NCI-H82 treated with DMSO at 0.1 percent for 48 hours (cell line): ENCODE data around the gene MACROD2.
"Not testable (repeated sequence)": the region's sequence is repeated elsewhere in the genome, so short reads cannot be mapped to it uniquely, and the experiment has no call there.

Experiments used
- DNase-seq: peaks from one replicate; lab custom pipeline; 2025; ENCODE audit not compliant: unreplicated experiment; lab: John Stamatoyannopoulos, UW

The MACROD2 gene

DNA sequence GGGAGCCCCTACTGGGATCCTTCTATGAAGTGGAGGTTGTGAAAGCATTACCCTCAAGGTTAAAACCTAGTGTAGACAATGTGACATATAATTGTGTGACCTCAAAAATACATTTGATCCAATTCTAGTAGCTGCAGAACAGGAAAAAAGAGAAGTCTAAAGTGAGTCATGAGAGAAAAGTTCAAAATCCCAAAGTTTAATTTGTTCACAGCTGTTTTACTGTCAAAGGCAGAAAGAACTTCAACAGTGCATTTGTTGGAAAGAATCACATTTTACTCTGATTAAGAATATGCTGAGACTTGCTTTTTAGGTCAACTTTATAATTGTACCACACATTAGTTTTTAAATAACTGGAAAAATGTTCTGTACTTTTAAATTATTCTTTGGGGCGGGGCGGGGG lies 1369.5 kb downstream of the MACROD2 start:
- no peak for DNase-seq

DNA sequence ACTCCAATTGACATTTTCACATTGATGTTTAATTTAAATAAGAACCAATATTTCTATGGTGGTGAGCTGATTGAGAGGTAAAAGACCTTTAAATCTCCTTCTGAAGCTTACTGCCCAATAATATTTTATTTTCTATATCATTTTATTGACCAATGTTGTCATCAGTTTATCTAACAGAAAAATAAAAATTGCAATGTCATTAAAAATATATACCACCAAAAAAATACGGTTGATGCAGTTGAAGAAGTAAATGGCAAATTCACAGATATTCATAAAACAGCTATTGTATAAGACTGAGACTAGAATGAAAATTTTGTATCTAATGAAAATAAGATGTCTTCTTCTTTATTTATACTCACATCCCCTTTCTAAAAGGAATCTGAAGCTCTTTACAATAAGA lies 1375.1 kb downstream of the MACROD2 start:
- DNase-seq = no peak

DNA sequence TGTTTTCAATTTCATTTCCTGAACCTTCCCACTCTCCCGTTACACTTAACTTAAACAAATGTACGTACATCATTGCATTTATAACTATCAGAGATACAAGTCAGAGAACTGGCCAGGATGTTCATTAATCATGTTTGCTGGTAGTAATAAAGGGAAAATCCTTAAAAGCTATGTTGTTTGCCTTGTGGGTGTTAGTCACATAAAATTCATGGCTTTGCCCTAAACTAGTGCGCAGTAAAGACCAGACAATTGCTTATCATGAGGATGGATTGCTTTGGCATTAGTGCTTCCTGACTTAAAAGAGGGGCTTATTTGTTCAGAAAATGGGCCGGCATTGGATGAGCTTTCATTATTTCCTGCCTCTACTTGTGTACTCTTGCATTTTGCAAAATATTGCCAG lies 1379.4 kb downstream of the MACROD2 start:
- DNase-seq = no peak

DNA sequence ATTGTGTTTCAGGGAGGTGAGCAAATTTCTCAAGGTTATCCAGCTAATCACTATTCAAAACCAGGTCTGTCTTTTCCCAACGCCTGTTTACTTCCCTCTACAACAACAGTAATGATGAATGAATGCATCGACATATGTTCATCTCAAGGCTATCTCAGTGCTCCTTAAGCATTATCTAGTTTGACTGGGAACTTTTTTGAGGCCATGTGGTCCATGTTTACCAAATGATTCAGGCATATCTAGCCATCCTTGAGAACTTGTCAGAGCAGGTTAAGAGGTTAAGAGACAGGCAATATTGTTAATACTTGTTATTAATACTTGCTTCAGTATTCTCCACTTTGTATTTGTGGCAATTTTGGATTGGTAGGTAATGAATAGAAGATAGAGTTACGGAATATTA lies 1380.5 kb downstream of the MACROD2 start:
- no peak for DNase-seq

DNA sequence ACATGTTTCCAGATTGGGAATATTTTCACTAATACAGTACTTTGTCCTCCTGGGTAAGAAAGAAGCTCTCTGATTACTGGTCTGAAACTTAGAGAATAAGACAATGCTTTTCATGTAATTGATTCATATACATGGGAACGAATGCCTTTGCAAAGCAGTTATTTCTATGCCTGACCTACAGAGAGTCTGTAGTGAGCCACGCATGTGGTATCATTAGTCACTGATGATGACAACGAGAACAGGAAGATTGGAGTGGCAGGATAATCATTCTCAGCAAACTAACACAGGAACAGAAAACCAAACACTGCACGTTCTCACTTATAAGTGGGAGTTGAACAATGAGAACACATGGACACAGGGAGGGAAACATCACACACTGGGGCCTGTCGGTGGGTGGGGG lies 1382.3 kb downstream of the MACROD2 start:
- DNase-seq = not testable (repeated sequence)

DNA sequence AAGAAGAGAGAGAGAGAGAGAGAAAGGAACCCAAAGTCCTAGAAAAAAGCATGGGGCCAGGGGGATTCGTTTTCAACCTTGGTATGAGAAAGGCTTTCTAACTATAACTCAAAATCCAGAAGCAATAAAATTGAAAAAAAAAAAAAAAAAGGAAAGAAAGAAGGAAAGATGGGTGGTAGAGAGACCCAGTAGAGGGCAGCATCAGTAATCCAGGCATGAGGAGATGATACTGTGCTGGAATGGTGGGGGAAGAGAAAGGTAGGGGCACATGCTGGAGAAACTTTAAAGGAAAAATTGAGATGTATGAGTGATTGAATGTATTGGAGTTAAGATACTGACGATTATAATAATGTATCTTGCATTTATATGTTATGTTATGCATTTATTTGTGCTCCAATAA lies 1382.8 kb downstream of the MACROD2 start:
- no peak for DNase-seq

DNA sequence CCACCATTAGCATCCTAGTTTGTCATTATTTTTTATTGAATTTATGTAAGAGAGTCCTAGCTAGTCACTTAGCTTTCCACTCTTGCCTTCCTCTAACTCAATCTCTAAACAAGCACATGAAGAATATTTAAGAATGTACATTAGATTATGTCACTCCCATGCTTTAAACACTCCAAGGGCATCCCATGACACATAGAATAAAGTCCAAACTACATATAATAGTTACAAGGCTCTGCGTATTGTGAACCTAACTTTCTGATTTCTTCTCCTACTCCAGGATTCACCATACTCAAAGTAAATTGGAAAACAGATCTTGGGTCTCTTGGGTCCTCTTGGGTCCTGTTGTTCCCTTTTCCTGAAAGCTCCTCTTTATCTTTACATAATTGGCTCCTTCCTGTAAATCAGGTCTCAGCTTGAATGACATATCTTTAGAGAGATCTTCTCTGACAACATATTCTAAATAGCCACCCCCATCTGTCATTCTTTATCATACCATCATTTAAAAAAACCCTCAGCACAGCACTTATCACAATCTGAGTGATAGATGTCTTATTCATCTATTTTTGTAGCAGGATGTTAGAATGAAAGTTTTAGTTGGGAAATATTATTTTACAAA lies 1384.5 kb downstream of the MACROD2 start:
- DNase-seq = no peak

DNA sequence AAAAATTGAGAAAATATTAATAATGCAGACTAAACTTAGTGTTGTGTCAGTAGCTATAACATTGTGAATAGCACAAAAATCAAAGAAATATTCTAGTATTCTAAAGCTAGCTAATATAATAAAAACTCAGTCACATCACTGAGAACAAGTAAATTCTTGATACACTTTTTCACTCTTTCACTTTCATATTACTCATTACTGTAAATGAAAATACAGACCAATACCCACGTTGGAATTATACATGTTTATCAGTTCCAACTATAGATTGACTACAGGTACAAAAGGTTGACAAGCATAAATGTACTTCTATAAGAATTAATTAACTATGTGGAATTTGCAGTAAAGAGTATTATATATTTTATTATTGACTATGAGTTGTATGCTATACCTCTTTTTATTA lies 1385.5 kb downstream of the MACROD2 start:
- no peak for DNase-seq

DNA sequence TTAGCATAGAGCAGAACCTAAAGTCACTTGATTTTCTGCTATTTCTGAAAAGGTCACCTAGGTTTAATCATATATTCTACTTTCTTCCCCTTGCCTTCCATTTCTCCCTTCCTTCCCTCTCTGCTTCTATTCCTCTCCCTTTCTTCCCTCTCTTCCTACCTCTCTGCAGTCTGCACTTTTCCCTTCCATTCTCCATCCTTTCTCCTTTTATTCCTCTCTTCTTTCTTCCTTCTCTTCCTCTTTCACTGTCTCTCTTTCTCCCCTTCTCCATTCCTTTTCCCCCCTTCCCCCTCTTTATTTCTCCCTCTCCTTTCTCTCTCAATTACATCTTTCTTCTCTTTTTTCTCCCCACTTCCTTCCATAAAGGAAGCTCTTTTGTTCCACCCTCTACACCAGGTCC lies 1391.9 kb downstream of the MACROD2 start:
- no peak for DNase-seq

DNA sequence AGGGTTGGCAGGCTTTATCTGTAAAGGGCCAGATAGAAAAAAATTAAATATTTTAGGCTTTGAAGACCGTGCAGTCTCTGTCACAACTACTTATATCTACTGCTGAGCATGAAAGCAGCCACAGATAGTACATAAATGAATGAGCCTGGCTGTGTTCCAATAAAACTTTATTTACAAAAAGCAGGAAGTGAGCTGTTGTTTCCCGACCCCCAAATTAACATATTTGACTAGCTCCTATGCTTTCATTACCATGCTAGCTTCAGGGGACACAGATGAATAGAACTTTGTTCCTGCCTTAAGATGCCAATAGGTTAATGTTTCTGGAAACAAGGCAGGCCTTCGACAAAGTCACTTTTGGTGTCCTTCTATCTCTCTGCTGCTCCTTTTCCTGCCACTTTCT lies 1400.1 kb downstream of the MACROD2 start:
- DNase-seq = no peak

DNA sequence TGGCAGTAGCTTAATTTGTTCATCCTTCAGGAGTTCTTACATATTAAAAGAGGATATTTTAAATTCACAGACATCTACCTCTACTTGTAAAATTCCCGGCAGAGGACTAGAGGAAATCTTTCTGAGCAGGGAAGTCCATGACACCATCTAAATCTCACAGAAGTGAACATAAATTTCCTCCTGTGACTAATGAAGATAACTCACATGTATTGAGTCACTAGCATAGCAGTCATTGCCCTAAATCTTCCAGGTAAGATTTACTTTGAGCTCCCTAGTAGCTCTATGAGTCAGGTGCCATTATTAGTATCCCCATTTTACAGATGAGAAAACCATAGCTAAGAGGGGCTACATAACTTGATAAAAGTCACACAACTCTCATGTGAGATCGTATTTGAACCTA lies 1400.7 kb downstream of the MACROD2 start:
- no peak for DNase-seq

DNA sequence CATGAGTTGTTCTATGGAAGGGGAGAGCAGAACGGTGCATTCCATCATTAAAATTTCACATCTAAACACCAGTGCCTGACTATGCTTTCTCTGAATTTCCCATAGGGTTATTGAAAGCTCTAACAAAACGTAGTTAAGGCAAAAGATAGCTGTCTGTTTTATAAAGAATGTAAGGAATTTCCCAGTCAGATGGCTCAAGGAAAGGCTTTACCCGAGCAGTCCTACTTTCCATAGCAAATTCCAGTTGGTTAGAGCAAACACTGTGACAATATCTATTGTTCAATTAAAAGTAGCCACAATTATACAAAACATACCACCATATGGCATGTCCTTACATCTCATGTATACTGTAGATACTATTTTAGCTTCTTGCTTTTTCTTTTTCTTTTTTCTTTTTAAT lies 1401.6 kb downstream of the MACROD2 start:
- no peak for DNase-seq

DNA sequence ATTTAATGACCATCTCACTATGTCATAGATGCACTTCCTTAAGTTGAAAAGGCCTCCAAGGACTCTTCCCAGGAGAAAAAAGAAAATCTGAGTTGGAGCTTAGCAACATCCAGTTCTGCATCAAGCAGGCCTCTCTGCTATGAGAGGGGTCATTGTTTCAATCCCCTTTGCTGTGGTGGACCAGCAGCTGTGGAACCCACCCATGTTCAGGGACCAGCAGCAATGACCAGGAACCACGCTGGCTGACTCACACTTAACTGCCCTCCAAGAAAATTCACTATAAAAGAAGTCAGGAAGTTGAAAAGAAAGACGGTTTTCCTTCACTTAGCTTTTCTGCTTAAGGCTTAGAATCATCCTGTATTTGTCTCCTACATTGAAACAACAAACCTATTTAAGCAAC lies 1404.5 kb downstream of the MACROD2 start:
- DNase-seq = no peak

DNA sequence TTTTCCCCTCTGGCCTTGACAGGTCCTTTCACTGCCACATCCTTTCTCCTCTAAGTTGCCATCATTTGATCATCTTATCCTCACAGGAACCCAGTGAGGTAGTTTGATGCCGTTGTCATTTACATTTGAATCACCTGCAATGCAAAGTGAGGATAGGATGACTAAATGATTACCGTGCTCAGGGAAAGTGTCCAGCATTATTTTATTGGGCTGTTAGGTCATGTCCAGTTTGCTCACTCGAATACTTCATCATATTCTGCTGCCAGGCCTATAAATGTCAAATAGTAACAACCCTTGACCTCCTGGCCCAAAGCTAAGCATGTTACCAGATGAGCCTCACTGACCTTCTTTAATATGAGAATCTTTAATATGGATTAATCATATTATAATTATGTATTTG lies 1410.8 kb downstream of the MACROD2 start:
- DNase-seq = no peak

DNA sequence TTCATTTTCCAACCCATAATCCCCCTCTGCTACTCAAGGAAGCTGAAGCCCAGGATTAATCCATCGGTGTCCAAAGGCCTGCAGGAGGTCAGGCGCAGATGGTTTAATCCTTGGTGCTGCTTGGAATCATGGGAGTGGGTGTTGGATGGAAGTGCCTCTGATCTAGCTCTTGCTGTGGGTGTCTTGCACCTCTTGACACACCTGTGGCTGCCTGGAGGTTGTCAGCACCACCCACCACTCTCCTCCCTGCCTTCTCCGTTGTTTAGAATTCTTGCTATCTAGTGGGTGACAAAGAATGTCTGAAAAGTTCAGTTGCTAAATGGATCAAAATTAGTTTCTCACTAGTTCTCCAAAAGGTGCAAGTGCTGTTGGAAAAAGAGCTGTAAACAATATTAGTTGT lies 1416.5 kb downstream of the MACROD2 start:
- DNase-seq = no peak

DNA sequence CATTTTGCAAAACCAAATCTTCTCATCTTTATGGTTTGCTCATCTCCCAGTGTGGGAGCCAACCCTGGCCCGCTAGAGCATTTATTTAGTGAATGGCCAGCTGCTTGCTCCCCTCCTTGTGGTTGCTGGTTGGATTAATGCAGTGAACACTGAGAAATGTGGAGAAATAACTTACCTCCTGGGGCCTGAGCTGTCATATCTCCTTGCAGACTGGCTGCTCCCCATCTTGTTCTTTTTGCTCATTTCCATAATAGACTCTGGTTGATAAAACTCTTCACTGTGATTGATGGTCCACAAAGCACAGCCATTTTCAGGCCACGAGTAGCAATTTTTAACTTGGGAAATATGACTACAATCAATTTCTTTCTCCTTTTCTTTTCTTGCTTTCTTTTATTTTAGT lies 1420.6 kb downstream of the MACROD2 start:
- DNase-seq = no peak

DNA sequence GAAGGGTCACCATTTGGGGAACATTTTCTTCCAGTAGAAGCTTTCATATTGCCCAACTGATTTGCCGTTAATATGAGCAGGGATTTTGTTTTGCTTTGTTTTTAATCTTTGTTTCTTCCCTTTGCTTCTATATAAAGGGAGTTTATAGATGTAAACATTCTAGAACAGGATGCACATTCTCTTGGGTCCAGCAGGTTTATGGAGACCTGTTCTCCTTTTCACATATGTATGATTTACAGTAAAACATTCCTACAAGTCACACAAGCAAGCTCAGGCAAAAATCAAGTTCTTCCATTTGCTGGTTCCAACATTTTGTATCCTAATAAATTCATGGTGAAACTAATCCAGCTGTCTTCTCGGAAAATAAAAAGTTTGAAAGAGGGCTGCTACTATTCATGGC lies 1424.5 kb downstream of the MACROD2 start:
- DNase-seq = no peak

DNA sequence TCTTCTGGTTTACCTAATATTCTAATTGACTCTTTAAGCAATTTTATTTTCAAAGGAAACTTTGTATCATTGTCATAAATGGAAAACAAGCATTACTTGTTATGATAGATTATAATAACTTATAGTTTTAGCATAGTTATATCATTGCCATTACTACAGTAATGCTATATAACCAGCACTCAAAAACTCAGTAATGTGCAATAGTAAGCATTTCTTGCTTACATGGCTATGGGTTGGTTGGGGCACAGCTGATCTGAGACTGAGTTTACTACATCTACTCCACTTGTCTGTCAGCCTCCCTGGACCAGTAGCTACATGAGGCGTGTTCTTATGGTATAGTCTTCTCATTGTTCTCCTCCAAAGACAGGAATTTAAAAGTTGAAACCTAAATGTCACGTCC lies 1427.7 kb downstream of the MACROD2 start:
- DNase-seq = no peak

DNA sequence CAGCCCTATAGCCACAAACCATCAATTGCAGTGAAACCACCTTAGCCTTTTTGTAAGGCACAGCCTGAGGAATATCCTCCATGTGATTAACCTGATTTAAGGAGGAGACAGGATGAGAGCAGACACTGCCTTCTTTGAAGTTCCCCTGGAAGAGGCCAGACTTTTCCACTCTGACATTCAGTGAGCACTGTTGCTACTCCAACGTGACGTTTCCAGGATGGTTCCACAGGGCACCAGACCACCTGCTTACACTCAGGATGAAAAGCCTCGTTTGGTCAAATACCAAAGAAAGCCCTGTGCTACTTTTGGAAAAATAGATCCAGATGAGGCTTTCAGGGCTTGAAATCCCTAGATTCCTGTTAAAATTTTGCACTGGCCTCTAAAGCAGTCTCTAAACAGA lies 1444.2 kb downstream of the MACROD2 start:
- no peak for DNase-seq

DNA sequence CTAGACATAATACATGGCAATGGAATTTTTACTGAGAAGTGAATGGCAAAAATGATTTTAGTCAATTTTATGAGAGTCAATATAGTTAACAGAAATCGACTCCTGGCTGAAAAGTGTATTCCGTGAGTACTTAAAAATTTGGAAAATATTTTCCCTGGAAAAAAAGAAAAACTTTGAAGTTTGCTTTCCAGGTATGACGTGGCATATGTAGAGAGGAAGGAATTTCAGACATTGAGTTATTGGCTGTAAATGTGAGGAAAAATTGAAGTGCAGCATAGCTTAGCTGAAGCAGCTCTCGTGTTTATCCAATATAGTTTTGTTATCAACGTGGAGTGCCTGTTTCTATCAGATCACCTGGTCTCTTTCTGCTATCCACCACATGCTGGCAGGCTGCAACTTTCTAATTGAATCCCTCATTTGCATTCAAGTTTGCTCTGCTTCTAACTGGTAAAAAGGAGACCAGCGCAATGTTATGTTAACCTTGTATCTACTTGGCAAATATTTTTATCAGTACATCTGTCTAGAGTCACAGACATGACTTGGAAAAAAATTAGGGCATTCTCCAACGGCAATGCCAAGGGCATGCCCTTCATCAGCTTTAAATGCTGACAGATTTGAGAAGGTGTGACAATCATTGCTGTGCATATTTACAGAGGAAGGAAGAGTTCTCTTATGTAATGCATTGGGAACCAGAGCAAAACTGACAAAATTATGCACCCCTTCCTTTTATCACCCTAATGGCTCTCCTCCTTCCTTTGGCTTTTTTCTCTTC lies 1444.9 kb downstream of the MACROD2 start:
- DNase-seq = no peak

DNA sequence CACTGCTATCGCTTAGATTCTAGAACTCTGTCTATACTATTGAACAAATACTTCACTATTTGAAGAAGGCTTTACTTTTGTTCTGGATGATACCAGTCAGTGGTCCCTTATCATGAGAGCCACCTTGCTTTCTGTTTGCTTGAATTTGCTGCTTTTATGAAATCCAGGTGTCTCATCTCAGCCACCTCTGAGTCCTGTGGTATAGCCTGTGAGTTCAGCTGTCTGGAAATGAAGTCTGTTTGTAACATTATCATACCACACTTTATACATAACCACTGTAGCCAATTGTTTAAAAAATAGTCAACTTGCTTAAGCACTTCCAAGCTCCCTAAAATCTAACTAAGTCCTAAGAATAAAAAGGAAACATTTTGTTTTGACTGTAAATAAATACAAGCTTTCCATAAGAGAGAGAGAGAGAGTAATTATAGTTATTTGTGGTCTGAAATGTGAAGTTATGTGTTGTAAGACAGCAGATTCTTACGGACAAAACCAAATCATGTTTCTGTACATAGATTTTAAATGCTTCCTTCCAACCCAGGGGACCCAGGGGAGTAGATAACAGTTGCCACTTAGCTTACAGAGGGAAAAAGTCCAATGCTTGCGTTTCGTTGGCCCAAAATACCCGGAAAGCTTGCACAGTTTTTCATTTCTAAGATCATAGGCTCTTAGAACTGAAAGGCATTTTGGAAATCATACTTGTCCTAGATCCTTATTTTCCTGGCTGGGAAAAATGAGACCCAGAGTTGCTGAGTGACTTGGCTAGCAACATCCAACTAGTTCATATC lies 1449.9 kb downstream of the MACROD2 start:
- DNase-seq = no peak

DNA sequence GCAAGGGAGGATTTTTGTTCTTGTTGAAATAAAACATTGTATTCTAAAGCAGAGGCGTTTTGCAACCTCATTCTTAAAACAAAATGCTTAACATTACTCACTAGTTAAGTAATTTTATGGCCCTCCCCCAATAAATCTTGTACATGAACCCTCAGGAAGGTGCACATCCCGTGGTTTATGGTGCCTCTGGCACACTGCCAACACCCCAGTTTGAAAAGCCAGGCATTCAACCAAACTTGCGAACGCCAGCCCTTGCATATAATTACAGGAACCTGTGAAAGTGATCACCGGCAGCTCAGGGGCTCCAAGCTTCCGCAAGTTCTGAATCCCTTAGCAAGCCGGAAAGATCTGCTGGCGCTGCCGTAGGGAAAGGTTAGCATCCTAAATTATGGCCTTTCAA lies 1451.1 kb downstream of the MACROD2 start:
- no peak for DNase-seq
